Measurements from ENCODE around the gene BAD. TPM values are rescaled to one million over a fixed set of nuclear protein-coding genes. Genes with fewer than 3 reads are reported as not detected.

Gene BAD
- total RNA-seq, 2 experiments from 2014 or later: 36.5 to 39.2 TPM

DNA sequence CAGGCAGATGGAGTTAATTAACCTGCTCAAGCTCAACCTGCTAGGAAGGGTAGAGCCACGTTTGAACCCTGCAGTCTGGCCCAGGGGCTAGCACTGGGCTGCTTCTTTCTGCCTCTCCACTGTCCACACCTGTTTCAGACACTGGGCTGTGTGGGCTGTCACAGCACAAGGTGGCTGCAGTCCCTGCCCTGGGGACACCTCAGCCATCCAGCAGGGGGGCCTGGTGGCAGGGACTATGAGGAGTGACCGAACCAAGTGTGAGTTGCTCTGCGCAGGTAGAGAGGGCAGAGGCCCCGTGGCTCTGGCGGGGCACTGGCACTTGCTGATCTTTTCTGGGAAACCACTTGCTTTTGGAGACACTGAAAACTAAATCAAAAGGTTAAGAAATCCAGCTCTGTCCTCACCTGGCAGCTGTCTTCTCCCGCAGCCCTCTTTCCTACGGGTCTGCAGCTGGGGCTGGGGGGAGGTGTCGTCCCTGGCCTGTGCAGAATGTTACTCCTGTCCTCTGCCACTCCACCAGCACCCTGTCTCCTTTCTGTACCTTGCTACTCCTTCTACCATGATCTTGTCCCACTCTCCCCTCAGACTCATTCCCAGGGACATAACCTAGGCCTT, 5.8 kb downstream of the BAD start:
- POLR2A ChIA-PET: interaction anchor here (11.0 kb wide), 1 partner anchor 9 kb away, joined by 161 read pairs; no protein-coding TSS in a partner anchor
- H3K27me3 Mint-ChIP-seq: no peaks in the 10 kb centered on the region
- peaks cover 21% of the 10 kb centered on the region for H3K36me3 Mint-ChIP-seq (ENCODE audit: low read depth)
- no peaks in the 10 kb centered on the region for H3K9me3 Mint-ChIP-seq
- H3K27ac Mint-ChIP-seq: no peak overlapping the region
- H3K4me1 Mint-ChIP-seq: peaks cover 23% of the 10 kb centered on the region
- CTCF ChIA-PET: interaction anchor here (2.0 kb wide), 1 partner anchor 22 kb away, joined by 8 read pairs; no protein-coding TSS in a partner anchor
- no peak for DNase-seq
- H3K4me3 Mint-ChIP-seq: no peak overlapping the region

DNA sequence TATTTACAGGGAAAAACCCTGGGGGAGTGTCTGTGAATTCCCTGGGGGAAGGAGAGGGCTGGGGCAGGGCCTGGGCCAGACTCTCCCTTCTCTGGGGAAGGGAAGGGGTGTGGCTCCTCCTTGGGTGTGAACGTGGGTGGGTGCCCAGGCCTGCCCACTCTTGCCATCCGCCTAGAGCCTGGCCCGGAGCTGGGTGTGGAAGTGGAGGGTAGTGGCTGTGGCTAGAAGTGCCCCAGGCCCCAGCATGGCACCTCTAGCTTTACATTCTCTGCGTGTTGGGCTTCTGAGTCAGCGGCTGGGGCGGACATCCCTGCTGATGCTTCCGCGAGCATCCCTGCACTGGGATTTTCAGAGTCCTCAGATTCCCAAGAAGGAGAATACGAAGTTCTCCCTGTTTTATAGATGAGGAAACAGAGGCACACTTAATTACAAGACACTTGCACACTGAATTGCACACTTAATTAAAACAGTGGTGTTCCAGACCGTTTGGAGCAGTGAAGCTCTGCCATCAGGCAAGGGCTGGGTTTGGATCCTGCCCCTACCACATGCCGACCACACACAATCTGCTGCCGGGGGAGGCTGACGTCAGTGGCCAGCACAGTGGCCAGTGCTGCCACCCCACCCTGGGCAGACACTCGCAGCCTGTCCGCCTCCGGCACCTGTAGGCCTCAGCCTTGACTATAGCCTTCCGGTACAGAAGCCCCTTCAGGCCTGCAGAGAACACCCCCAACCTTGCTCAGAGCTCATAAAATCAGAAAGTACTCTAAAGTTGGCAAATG, 7.6 kb downstream of the BAD start:
- ChIA-PET POLR2A (interaction anchor here (1.4 to 2.3 kb wide), 2 partner anchors 8 to 13 kb away, joined by 6 to 8 read pairs; partner anchors contain the start of genes BAD and GPR137), CTCF (interaction anchor here (0.8 to 1.0 kb wide), 3 partner anchors 8 to 28 kb away, joined by 3 to 4 read pairs (median 3); no protein-coding TSS in a partner anchor)
- no peak for DNase-seq
- H3K27ac Mint-ChIP-seq: no peak overlapping the region
- H3K36me3 Mint-ChIP-seq (ENCODE audit: low read depth): peaks cover 20% of the 10 kb centered on the region
- H3K4me1 Mint-ChIP-seq: peaks cover 19% of the 10 kb centered on the region
- no peaks in the 10 kb centered on the region for H3K9me3 Mint-ChIP-seq
- no peaks in the 10 kb centered on the region for H3K27me3 Mint-ChIP-seq
- H3K4me3 Mint-ChIP-seq: no peak overlapping the region

DNA sequence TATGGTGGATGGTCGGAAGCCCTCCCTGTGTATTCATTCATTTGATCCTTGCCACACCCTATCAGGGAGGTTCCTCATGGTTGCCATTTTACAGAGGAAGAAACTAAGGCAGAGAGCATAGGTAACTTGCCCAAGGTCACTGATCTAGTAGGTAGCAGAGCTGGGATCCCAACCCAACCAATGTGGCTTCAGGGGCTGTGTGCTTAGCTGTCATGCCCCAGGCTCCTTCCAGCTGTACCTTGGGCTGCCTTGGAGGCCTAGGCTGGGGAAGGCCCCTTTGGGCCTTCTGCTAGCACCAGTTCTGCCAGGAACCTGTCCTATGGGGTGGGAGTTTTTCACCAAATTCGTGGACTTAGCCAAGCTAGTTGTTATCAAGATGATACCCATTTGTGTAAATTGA, 8.6 kb downstream of the BAD start:
- ChIA-PET POLR2A (interaction anchor here (1.4 to 2.3 kb wide), 2 partner anchors 9 to 14 kb away, joined by 6 to 8 read pairs; partner anchors contain the start of genes BAD and GPR137), CTCF (no interaction called here)
- Mint-ChIP-seq H3K27me3 (no peaks in the 10 kb centered on the region), H3K4me3 (no peak overlapping the region), H3K27ac (no peak overlapping the region), H3K9me3 (no peaks in the 10 kb centered on the region), H3K36me3 (ENCODE audit: low read depth) (peaks cover 14% of the 10 kb centered on the region), H3K4me1 (peaks cover 15% of the 10 kb centered on the region)
- no peak for DNase-seq

DNA sequence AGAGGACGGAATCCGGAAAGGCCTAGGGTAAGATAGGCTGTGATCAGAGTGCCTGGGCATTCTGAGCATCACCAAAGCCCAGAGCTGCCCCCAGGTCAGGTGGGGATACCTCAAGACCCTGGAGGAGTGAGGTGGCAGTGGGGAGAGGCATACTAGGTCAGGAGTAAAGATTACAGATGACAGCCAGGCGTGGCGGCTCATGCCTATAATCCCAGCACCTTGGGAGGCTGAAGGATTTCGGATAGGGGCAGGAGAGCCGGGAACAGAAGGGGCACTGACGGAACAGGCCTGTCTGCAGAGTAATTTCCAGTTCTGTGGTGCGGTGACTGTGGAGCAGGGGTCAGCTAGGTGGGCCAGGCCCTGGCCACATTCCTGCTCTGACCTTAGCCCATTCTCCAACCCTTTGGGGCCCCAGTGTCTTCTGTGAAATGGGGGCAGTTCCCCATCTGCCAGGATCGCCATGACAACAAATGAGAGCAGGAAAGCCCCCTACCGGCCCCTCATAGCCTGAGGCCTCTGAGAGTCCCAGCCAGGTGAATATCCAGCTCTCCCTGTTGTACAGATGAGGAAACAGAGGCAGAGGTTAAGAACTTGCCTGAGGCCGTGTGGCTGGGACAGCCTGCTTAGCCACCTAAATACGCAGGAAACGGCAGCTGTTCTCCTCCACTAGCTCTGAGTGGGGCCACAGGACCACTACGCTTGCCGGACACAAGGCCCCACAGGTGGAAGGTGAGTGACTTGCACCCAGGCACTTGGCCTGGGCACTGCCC, 9.2 kb downstream of the BAD start:
- no peaks in the 10 kb centered on the region for H3K9me3 Mint-ChIP-seq
- CTCF ChIA-PET: interaction anchor here (0.7 to 1.2 kb wide), 2 partner anchors 17 to 56 kb away, joined by 3 to 4 read pairs; no protein-coding TSS in a partner anchor
- H3K27ac Mint-ChIP-seq: no peak overlapping the region
- H3K36me3 Mint-ChIP-seq (ENCODE audit: low read depth): peaks cover 15% of the 10 kb centered on the region
- H3K4me3 Mint-ChIP-seq: no peak overlapping the region
- H3K27me3 Mint-ChIP-seq: no peaks in the 10 kb centered on the region
- POLR2A ChIA-PET: interaction anchor here (1.4 to 2.3 kb wide), 2 partner anchors 10 to 14 kb away, joined by 6 to 8 read pairs; partner anchors contain the start of genes BAD and GPR137
- H3K4me1 Mint-ChIP-seq: peaks cover 17% of the 10 kb centered on the region
- no peak for DNase-seq

DNA sequence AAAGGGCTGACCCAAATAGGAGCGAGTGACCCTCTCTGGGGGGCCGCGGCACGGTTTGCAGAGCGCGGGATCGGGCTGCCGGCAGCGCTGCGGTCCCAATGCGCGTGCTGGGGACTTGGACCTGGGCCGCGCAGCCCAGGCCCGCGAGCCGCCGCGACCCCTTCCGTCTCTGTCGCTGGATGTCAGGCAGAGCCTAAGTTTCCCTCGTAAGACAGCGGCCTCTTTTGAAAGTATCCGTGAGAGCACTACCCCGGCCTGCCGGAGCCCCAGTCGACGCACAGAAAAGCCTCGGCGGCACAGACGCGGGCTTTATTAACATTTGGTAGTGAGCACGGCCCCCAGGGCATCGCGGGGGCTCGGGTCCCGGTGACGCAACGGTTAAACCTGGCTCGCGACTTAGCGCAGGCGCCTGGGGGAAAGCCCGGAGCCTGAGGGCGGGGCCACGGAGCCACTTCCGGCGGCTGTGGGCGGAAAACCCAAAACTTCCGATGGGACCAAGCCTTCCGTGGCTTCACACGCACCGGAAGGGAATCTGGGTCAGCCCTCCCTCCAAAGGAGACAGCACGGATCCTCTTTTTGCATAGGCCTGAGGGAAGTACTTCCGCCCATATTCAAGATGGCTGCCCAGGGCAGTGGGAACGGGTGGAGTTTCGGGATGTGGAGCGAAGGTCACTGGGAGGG, 14.8 kb downstream of the BAD start:
- DNase-seq: peak; percentile 98
- H3K36me3 Mint-ChIP-seq (ENCODE audit: low read depth): peaks cover 18% of the 10 kb centered on the region
- ChIA-PET CTCF (interaction anchor here (0.9 to 7.0 kb wide), 14 partner anchors 8 to 84 kb away, joined by 3 to 80 read pairs (median 5); partner anchors contain the start of genes BAD, CATSPERZ, ESRRA and FKBP2), POLR2A (interaction anchor here (0.7 to 6.5 kb wide), 22 partner anchors 9 to 865 kb away, joined by 3 to 161 read pairs (median 4); partner anchors contain the start of genes BAD, CATSPERZ, DNAJC4 and ESRRA)
- H3K4me1 Mint-ChIP-seq: peaks cover 30% of the 10 kb centered on the region
- H3K27ac Mint-ChIP-seq: peak overlapping the region; percentile 89
- H3K27me3 Mint-ChIP-seq: no peaks in the 10 kb centered on the region
- H3K9me3 Mint-ChIP-seq: no peaks in the 10 kb centered on the region
- H3K4me3 Mint-ChIP-seq: peak overlapping the region; percentile 85

DNA sequence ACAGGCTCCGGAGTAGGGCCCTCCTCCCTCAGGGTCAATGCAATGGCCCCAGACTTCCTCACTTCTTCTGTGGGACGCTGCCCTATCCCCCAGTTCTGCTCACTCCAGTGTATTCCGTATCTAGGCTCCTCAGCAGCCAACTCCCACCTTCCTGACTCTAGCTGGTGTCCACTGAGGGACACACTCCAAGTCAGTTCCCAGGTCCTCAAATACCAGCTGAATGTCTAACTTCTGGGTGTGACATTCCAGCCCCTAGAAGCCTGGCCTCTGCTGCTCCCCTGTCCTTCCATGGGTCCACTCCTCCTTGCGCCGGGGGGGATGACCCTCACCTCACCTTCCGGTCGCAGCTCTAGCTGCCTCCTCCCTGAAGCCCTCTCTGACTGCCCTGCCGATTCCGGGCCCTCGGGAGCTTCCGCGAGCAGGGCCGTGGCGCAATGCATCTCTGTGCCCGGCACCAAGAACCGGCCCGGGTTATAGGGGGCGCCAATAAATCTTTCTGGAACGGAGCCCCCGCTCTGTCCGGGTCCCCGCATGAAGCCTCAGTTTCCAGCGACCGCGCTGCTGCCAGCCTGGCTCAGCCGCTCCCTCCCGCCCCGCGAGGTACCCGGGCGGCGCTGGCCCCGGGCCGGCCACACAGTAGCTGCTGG, 15.4 kb downstream of the BAD start:
- CTCF ChIA-PET: interaction anchor here (1.2 to 7.0 kb wide), 10 partner anchors 8 to 82 kb away, joined by 3 to 80 read pairs (median 8); partner anchors contain the start of genes CATSPERZ, ESRRA, FKBP2 and PLCB3
- H3K27ac Mint-ChIP-seq: peak overlapping the region; percentile 89
- peaks cover 18% of the 10 kb centered on the region for H3K36me3 Mint-ChIP-seq (ENCODE audit: low read depth)
- H3K27me3 Mint-ChIP-seq: no peaks in the 10 kb centered on the region
- H3K9me3 Mint-ChIP-seq: no peaks in the 10 kb centered on the region
- POLR2A ChIA-PET: interaction anchor here (0.6 to 6.5 kb wide), 18 partner anchors 9 to 83 kb away, joined by 3 to 161 read pairs (median 5); partner anchors contain the start of genes BAD, CATSPERZ, ESRRA and FERMT3
- H3K4me1 Mint-ChIP-seq: peaks cover 30% of the 10 kb centered on the region
- peak; percentile 60 for DNase-seq
- peak overlapping the region; percentile 85 for H3K4me3 Mint-ChIP-seq

DNA sequence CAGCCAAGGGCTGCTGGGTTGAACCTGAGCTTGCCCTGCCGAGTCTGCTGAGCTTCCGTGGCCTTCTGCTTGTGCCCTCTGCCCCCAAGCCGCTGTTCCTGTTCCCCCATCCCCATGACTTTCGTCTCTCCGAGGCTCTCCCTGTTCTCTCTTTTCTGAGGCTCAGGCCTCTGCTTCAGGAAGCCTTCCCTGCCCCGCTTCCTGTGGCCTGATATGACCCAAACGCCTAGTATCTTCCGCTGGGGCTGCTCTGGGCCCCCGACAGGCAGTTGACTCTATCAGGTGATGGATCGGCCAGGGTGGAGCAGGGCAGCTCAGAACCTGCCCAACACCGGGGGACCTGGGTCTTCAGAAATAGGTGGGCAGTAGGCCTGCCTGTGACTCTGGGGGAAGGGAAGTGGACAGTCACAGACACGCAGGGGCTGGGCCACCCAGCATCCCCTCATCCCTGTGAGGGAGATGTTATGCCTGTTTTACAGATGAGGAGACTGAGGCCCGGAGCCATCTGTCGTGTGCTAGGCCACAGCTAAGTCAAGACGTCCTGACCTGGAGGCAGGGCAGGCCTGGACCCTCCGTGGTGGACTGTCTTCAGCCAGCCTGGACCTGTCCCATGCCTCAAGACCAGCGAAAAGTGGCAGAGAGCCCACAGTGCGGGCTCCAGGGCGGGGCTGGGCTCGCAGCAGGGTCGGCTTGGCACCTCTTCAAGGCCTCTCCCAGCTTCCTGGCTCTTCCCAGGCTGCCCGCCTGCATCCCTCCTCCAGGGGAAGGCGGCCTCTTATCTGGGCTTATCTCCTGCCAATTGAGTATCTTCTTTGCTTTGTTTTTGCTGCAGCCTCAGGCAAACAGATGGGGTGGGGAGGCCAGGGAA, 16.2 kb downstream of the BAD start:
- Mint-ChIP-seq H3K4me3 (peak overlapping the region; percentile 85), H3K9me3 (no peaks in the 10 kb centered on the region), H3K36me3 (ENCODE audit: low read depth) (peaks cover 18% of the 10 kb centered on the region), H3K27ac (peak overlapping the region; percentile 89), H3K4me1 (peaks cover 28% of the 10 kb centered on the region), H3K27me3 (no peaks in the 10 kb centered on the region)
- ChIA-PET CTCF (interaction anchor here (1.2 to 7.0 kb wide), 9 partner anchors 9 to 81 kb away, joined by 3 to 80 read pairs (median 9); partner anchors contain the start of genes CATSPERZ, ESRRA, FKBP2 and PLCB3), POLR2A (interaction anchor here (0.6 to 6.5 kb wide), 19 partner anchors 8 to 82 kb away, joined by 3 to 161 read pairs (median 5); partner anchors contain the start of genes BAD, CATSPERZ, ESRRA and FERMT3)
- no peak for DNase-seq

DNA sequence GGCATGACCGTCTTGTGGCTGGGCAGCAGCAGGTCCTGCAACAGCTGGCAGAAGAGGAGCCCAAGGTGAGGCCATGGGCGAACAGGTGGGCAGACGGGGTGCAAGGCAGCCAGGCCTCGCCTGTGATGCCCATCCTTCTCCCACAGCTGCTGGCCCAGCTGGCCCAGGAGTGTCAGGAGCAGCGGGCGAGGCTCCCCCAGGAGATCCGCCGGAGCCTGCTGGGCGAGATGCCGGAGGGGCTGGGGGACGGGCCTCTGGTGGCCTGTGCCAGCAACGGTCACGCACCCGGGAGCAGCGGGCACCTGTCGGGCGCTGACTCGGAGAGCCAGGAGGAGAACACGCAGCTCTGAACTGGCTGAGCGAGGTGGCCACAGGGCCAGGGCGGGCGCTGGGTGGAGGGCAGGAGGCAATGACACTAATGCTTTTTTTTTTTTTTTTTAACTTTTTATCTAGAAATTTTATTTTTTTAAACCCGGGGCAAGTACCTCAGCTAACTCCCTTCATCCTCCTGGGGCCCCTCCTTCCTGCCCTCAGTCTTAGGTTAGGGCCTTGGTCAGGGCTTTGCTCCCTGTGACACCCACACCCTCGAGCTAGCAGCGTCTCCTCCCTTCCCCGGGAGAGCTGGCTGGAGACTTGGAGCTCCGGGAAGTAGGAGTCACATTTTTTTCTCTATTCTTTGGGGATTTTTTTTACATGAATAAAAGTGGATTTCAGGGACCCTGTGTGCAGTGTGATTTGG, 17.1 kb downstream of the BAD start:
- POLR2A ChIA-PET: interaction anchor here (0.9 to 6.5 kb wide), 8 partner anchors 9 to 81 kb away, joined by 5 to 161 read pairs (median 48); partner anchors contain the start of genes BAD, ESRRA, FERMT3 and GPR137
- Mint-ChIP-seq H3K27ac (peak overlapping the region; percentile 89), H3K9me3 (no peaks in the 10 kb centered on the region), H3K4me3 (no peak overlapping the region), H3K36me3 (ENCODE audit: low read depth) (peaks cover 20% of the 10 kb centered on the region), H3K4me1 (peaks cover 27% of the 10 kb centered on the region), H3K27me3 (no peaks in the 10 kb centered on the region)
- CTCF ChIA-PET: interaction anchor here (0.7 to 7.0 kb wide), 3 partner anchors 17 to 50 kb away, joined by 3 to 80 read pairs (median 24); partner anchors contain the start of genes CATSPERZ, ESRRA and TRMT112
- no peak for DNase-seq

DNA sequence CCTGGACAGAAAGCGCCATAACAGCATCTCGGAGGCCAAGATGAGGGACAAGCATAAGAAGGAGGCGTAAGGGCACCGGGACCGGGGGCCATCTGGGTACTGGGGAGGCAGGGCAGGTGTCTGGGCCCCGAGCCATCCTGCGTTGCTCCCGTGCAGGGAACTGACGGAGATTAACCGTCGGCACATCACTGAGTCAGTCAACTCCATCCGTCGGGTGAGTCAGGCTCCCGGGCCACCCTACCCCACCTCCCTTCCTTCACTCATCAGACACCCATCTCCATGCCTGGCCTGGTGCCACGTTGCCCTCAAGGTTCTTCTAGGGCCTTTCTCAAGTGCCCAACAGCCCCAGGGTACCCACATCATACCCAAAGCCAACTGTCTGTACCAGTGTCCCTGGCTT, 18.1 kb downstream of the BAD start:
- peak overlapping the region; percentile 42 for H3K27ac Mint-ChIP-seq
- ChIA-PET CTCF (interaction anchor here (7.0 kb wide), 1 partner anchor 37 kb away, joined by 80 read pairs; the partner anchor contains the start of genes CATSPERZ and ESRRA), POLR2A (interaction anchor here (1.7 to 6.5 kb wide), 2 partner anchors 12 to 19 kb away, joined by 6 to 131 read pairs; partner anchors contain the start of genes PLCB3 and PPP1R14B)
- no peaks in the 10 kb centered on the region for H3K9me3 Mint-ChIP-seq
- H3K4me3 Mint-ChIP-seq: no peak overlapping the region
- no peaks in the 10 kb centered on the region for H3K27me3 Mint-ChIP-seq
- no peak for DNase-seq
- H3K4me1 Mint-ChIP-seq: peaks cover 20% of the 10 kb centered on the region
- peaks cover 19% of the 10 kb centered on the region for H3K36me3 Mint-ChIP-seq (ENCODE audit: low read depth)
